HG03135 (cell line): ENCODE data around the gene PTGDR2.

Source experiments
- ATAC-seq: cut with Tn5 transposase; IDR thresholded peaks from one replicate; pipeline ENCODE4 v1.9.1; 2021; ENCODE audit warnings: mild to moderate bottlenecking, moderate library complexity; ENCODE audit not compliant: unreplicated experiment

The PTGDR2 gene

GRCh38 chr11:60855726-60856633, at the start of gene PTGDR2:
TSS of gene PTGDR2 (minus strand) at chr11:60855950. CDS start at chr11:60853722, 2,228 bp downstream.
- ATAC-seq: no peak

- ATAC-seq: no peak
Observed at GRCh38 chr11:60905047-60905446, 49.3 kb upstream of the PTGDR2 start.

GRCh38 chr11:60902625-60903024, 46.9 kb upstream of the PTGDR2 start:
- no peak for ATAC-seq

- ATAC-seq: no peak
Observed at GRCh38 chr11:60900673-60901404, 45.1 kb upstream of the PTGDR2 start.

- no peak for ATAC-seq
Observed at GRCh38 chr11:60899977-60900376, 44.2 kb upstream of the PTGDR2 start.

GRCh38 chr11:60899046-60899936, 43.5 kb upstream of the PTGDR2 start:
- no peak for ATAC-seq

- no peak for ATAC-seq
Observed at GRCh38 chr11:60897496-60897895, 41.7 kb upstream of the PTGDR2 start.

- no peak for ATAC-seq
Observed at GRCh38 chr11:60895687-60896086, 39.9 kb upstream of the PTGDR2 start.

- no peak for ATAC-seq
Observed at GRCh38 chr11:60891103-60891741, 35.5 kb upstream of the PTGDR2 start.

GRCh38 chr11:60890696-60891095, 34.9 kb upstream of the PTGDR2 start:
- no peak for ATAC-seq

GRCh38 chr11:60889869-60890311, 34.1 kb upstream of the PTGDR2 start:
- ATAC-seq: no peak

GRCh38 chr11:60887556-60887955, 31.8 kb upstream of the PTGDR2 start:
- ATAC-seq: peak; percentile 52

- no peak for ATAC-seq
Observed at GRCh38 chr11:60880643-60881282, 25.0 kb upstream of the PTGDR2 start.

- no peak for ATAC-seq
Observed at GRCh38 chr11:60879971-60880588, 24.3 kb upstream of the PTGDR2 start.

- no peak for ATAC-seq
Observed at GRCh38 chr11:60879104-60879503, 23.4 kb upstream of the PTGDR2 start.

- no peak for ATAC-seq
Observed at GRCh38 chr11:60878245-60879101, 22.7 kb upstream of the PTGDR2 start.

- ATAC-seq: no peak
Observed at GRCh38 chr11:60876168-60876485, 20.4 kb upstream of the PTGDR2 start.

GRCh38 chr11:60875366-60876167, 19.8 kb upstream of the PTGDR2 start:
- ATAC-seq: no peak
